ENCODE measurements around the gene EEFSEC.

EEFSEC gene

GRCh38 chr3:128273841-128274573 lies 120.7 kb downstream of the EEFSEC start:
- H3K36me3 ChIP-seq (ENCODE audit: insufficient read depth, low read length): no peaks in the 10 kb centered on the region
- no peak overlapping the region for H3K27ac ChIP-seq (ENCODE audit: low read depth, low read length)
- no peaks in the 10 kb centered on the region for H3K79me2 ChIP-seq (ENCODE audit: control insufficient read depth, insufficient read depth, low read length, unreplicated experiment)
- H2AFZ ChIP-seq (ENCODE audit: low read length, unreplicated experiment): no peak overlapping the region
- no peak overlapping the region for H3K4me3 ChIP-seq (ENCODE audit: low read depth, low read length)
- no peaks in the 10 kb centered on the region for H3K27me3 ChIP-seq (ENCODE audit: insufficient read depth, low read length)
- peaks cover 23% of the 10 kb centered on the region for H3K4me1 ChIP-seq (ENCODE audit: control insufficient read depth, insufficient read depth, low read length, unreplicated experiment)

DNA sequence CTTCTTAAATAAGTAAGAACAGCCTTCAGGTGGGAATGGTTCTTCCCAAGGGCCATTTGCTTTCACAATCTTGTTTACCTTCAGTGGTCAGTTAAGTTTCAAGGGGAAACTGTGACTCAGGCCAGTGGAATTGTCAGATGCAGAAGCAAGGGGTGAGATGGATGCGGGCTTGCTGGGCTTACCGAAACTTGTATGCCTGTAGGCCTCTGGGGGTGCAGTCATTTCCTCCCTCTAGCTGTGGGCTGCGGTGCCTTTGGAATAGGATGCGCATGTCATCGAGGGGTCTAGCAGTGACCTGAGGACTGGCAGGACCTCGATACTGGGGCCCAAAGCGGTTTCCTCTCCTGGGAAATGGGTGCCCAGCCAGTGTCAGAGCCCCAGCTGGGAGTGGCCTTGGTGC lies 121.6 kb downstream of the EEFSEC start:
- Histone ChIP-seq H3K4me1 (ENCODE audit: control insufficient read depth, insufficient read depth, low read length, unreplicated experiment) (peaks cover 26% of the 10 kb centered on the region), H3K36me3 (ENCODE audit: insufficient read depth, low read length) (no peaks in the 10 kb centered on the region), H3K27ac (ENCODE audit: low read depth, low read length) (no peak overlapping the region), H3K4me3 (ENCODE audit: low read depth, low read length) (no peak overlapping the region; the same call in 1 of the 2 replicates), H3K79me2 (ENCODE audit: control insufficient read depth, insufficient read depth, low read length, unreplicated experiment) (no peaks in the 10 kb centered on the region), H3K27me3 (ENCODE audit: insufficient read depth, low read length) (no peaks in the 10 kb centered on the region), H2AFZ (ENCODE audit: low read length, unreplicated experiment) (no peak overlapping the region)

DNA sequence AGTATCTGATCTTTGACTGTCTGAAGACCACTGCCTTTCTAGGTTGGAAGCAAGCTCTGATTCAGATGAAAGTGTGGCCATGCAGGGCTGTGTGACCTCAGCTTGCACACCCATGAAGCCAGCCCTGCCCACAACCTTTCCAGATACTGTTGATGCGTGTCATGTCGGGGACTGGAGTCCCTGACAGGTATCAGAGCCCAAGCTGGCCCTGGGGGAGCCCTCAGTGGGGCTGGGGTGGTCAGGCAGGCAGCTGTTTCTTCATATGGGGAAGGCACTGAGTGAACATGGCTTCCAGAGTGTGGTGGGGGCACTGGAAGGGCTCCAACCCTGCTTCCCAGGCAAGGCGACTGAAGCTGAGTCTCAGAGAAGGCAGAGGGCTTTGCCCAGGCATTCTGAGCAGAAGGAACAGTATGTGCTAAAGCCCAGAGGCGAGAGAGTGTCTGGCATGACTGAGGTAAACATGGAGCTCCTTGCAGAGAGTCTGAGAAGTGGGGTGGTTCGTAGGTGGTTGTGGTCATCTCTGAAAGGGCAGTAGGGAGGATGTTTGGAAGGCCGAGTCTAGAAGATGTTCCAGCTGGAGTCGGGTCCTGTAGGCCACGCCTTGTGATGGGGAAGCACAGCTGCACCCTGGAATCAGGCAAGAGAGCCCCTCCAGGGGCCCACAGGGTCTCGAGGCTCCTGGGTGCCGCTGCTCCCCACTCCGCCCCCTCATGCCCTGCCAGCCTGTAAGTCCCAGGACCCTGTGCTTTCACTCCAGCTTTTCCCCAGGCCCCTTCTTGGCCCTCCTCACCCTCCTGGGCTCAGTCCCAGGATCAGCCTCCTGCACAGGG lies 122.2 kb downstream of the EEFSEC start:
- Histone ChIP-seq H3K27ac (ENCODE audit: low read depth, low read length) (no peak overlapping the region), H3K36me3 (ENCODE audit: insufficient read depth, low read length) (no peaks in the 10 kb centered on the region), H3K79me2 (ENCODE audit: control insufficient read depth, insufficient read depth, low read length, unreplicated experiment) (no peaks in the 10 kb centered on the region), H3K4me3 (ENCODE audit: low read depth, low read length) (no peak overlapping the region; the same call in 1 of the 2 replicates), H2AFZ (ENCODE audit: low read length, unreplicated experiment) (no peak overlapping the region), H3K27me3 (ENCODE audit: insufficient read depth, low read length) (no peaks in the 10 kb centered on the region), H3K4me1 (ENCODE audit: control insufficient read depth, insufficient read depth, low read length, unreplicated experiment) (peaks cover 26% of the 10 kb centered on the region)

DNA sequence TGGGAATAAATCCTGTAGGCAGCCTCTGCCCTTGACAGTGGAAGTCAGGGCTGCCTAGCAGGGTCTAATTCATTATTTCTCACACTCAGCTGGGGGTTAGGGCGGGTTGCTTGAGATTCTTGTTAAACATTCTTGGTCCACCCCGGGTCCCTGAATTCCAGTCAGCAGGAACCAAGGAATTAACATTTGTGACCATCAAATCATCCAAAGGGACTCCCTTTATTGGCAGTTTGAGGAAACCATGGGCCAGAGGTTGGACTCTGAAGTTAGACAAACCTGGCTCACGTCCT lies 122.8 kb downstream of the EEFSEC start:
- H3K4me3 ChIP-seq (ENCODE audit: low read depth, low read length): no peak overlapping the region
- H3K27ac ChIP-seq (ENCODE audit: low read depth, low read length): no peak overlapping the region
- peaks cover 26% of the 10 kb centered on the region for H3K4me1 ChIP-seq (ENCODE audit: control insufficient read depth, insufficient read depth, low read length, unreplicated experiment)
- no peaks in the 10 kb centered on the region for H3K79me2 ChIP-seq (ENCODE audit: control insufficient read depth, insufficient read depth, low read length, unreplicated experiment)
- H3K27me3 ChIP-seq (ENCODE audit: insufficient read depth, low read length): no peaks in the 10 kb centered on the region
- no peak overlapping the region for H2AFZ ChIP-seq (ENCODE audit: low read length, unreplicated experiment)
- H3K36me3 ChIP-seq (ENCODE audit: insufficient read depth, low read length): no peaks in the 10 kb centered on the region

DNA sequence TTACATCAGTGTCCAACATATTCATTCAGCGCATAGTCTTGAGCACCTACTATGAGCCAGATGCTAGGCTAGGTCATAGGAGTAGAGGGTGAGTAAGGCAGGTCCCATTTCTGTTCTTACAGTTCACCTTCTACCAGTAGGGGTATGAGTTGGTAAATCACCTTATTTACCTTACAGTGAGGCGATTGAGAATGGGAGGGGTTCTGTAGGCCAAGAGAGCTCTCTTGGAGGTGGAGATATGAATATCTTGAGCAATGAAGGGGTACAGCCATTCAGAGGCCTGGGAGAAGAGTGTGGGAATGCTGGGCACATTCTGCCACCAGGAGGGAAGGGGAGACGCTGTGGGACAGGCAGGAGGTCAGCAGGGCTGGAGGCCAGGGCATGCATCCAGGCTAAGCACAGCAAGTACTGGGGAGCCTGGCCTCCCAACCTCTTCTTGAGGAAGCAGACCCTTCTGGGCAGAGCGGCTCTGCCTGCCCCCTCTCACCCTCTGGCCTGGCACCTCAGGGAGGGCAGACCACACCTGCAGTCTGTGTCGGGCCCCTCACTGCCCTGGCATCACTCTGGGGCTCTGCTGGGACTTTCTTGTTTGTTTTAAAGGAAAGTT lies 123.4 kb downstream of the EEFSEC start:
- H3K27ac ChIP-seq (ENCODE audit: low read depth, low read length): no peak overlapping the region
- no peak overlapping the region for H2AFZ ChIP-seq (ENCODE audit: low read length, unreplicated experiment)
- H3K27me3 ChIP-seq (ENCODE audit: insufficient read depth, low read length): no peaks in the 10 kb centered on the region
- no peaks in the 10 kb centered on the region for H3K79me2 ChIP-seq (ENCODE audit: control insufficient read depth, insufficient read depth, low read length, unreplicated experiment)
- H3K4me1 ChIP-seq (ENCODE audit: control insufficient read depth, insufficient read depth, low read length, unreplicated experiment): peaks cover 26% of the 10 kb centered on the region
- no peaks in the 10 kb centered on the region for H3K36me3 ChIP-seq (ENCODE audit: insufficient read depth, low read length)
- H3K4me3 ChIP-seq (ENCODE audit: low read depth, low read length): no peak overlapping the region

DNA sequence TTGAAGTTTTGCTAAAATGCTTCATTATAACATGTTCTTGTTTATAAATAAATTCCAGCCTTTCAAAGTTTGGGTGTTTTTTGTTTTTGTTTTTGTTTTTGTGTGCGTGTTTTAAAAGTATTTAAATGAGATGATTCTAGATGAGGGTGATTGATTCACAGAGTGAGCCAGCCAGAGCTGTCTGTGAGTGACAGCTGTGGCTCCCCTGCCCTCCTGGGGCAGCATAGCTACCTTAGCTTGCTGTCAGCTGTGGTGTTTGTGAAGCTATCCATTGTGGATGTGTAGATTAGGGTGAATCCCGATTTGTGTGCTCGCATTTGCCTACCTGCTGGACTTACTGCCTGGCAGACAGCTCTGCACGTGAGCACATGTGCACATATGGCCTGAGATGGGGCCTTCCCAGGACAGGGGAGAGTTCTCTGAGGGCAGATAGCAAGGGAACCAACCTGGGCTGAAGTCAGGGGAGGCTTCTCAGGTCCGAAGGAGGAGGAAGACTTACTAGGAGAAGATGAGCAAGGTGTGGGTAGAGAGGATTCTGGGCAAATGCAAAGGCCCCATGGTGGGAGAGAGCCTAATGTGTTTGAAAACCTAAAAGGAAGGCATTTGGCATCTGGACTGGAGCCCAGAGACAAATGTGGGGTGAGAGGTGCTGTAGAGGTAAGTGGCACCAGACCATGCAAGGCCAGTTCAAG lies 124.2 kb downstream of the EEFSEC start:
- Histone ChIP-seq H3K27me3 (ENCODE audit: insufficient read depth, low read length) (no peaks in the 10 kb centered on the region), H3K4me1 (ENCODE audit: control insufficient read depth, insufficient read depth, low read length, unreplicated experiment) (peaks cover 26% of the 10 kb centered on the region), H3K4me3 (ENCODE audit: low read depth, low read length) (no peak overlapping the region), H3K36me3 (ENCODE audit: insufficient read depth, low read length) (no peaks in the 10 kb centered on the region), H3K79me2 (ENCODE audit: control insufficient read depth, insufficient read depth, low read length, unreplicated experiment) (no peaks in the 10 kb centered on the region), H3K27ac (ENCODE audit: low read depth, low read length) (no peak overlapping the region), H2AFZ (ENCODE audit: low read length, unreplicated experiment) (no peak overlapping the region)

GRCh38 chr3:128278130-128278529 lies 124.8 kb downstream of the EEFSEC start:
- Histone ChIP-seq H3K27ac (ENCODE audit: low read depth, low read length) (no peak overlapping the region), H3K4me3 (ENCODE audit: low read depth, low read length) (no peak overlapping the region), H3K4me1 (ENCODE audit: control insufficient read depth, insufficient read depth, low read length, unreplicated experiment) (peaks cover 26% of the 10 kb centered on the region), H3K36me3 (ENCODE audit: insufficient read depth, low read length) (no peaks in the 10 kb centered on the region), H3K27me3 (ENCODE audit: insufficient read depth, low read length) (no peaks in the 10 kb centered on the region), H3K79me2 (ENCODE audit: control insufficient read depth, insufficient read depth, low read length, unreplicated experiment) (no peaks in the 10 kb centered on the region), H2AFZ (ENCODE audit: low read length, unreplicated experiment) (no peak overlapping the region)

GRCh38 chr3:128278761-128279600 lies 125.7 kb downstream of the EEFSEC start:
- H3K27ac ChIP-seq (ENCODE audit: low read depth, low read length): no peak overlapping the region
- peaks cover 26% of the 10 kb centered on the region for H3K4me1 ChIP-seq (ENCODE audit: control insufficient read depth, insufficient read depth, low read length, unreplicated experiment)
- peak overlapping the region; percentile 38 for H2AFZ ChIP-seq (ENCODE audit: low read length, unreplicated experiment)

DNA sequence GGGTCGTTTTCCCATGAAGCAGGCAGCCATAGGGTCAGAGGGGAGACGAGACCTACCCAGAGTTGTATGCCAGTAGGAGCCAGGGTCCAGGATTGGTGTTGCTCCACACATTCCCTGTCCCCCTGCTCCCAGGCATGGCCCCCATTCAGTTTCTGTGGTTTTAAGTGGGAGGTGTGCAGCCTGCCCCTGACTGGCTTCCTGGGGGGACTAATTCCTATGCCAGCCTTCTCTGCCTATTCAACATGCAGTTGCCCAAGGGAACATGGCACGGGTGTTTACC lies 126.3 kb downstream of the EEFSEC start:
- Histone ChIP-seq H3K27ac (ENCODE audit: low read depth, low read length) (no peak overlapping the region), H2AFZ (ENCODE audit: low read length, unreplicated experiment) (no peak overlapping the region), H3K4me3 (ENCODE audit: low read depth, low read length) (no peak overlapping the region), H3K27me3 (ENCODE audit: insufficient read depth, low read length) (no peaks in the 10 kb centered on the region), H3K36me3 (ENCODE audit: insufficient read depth, low read length) (no peaks in the 10 kb centered on the region), H3K4me1 (ENCODE audit: control insufficient read depth, insufficient read depth, low read length, unreplicated experiment) (peaks cover 22% of the 10 kb centered on the region), H3K79me2 (ENCODE audit: control insufficient read depth, insufficient read depth, low read length, unreplicated experiment) (no peaks in the 10 kb centered on the region)

More at GRCh38 chr3:128278761-128279600, 125.7 kb downstream of the EEFSEC start:
- no peaks in the 10 kb centered on the region for H3K27me3 ChIP-seq (ENCODE audit: insufficient read depth, low read length)
- 0 out of 2 replicates have a peak overlapping the region, but pooled peaks have one; percentile 8 for H3K4me3 ChIP-seq (ENCODE audit: low read depth, low read length)
- no peaks in the 10 kb centered on the region for H3K79me2 ChIP-seq (ENCODE audit: control insufficient read depth, insufficient read depth, low read length, unreplicated experiment)
- no peaks in the 10 kb centered on the region for H3K36me3 ChIP-seq (ENCODE audit: insufficient read depth, low read length)

GRCh38 chr3:128280481-128281052 lies 127.3 kb downstream of the EEFSEC start:
- Histone ChIP-seq H3K36me3 (ENCODE audit: insufficient read depth, low read length) (no peaks in the 10 kb centered on the region), H3K27ac (ENCODE audit: low read depth, low read length) (no peak overlapping the region), H3K4me3 (ENCODE audit: low read depth, low read length) (no peak overlapping the region), H2AFZ (ENCODE audit: low read length, unreplicated experiment) (no peak overlapping the region), H3K79me2 (ENCODE audit: control insufficient read depth, insufficient read depth, low read length, unreplicated experiment) (no peaks in the 10 kb centered on the region), H3K4me1 (ENCODE audit: control insufficient read depth, insufficient read depth, low read length, unreplicated experiment) (peaks cover 12% of the 10 kb centered on the region), H3K27me3 (ENCODE audit: insufficient read depth, low read length) (no peaks in the 10 kb centered on the region)

Measured in ACC112 (cell line).